SK-N-SH (cell line): ENCODE measurements around the gene CCDC61. TPM values are rescaled to one million over a fixed set of nuclear protein-coding genes. Genes with fewer than 3 reads are reported as not detected.

Source experiments
- CTCF ChIA-PET: fragments of 300-600, 350-600 bp; formaldehyde crosslinking; extraction: SDS; loops from one replicate; lab custom pipeline; 2021; lab: Yijun Ruan, JAX
- POLR2A ChIA-PET: fragments of 350-600 bp; sonication (Branson Sonifier 250); formaldehyde crosslinking; extraction: SDS; loops from one replicate; lab custom pipeline; 2020; ENCODE audit warnings: antibody characterized with exemption, inconsistent platforms; lab: Yijun Ruan, JAX
- DNase-seq: peaks from one replicate; pipeline ENCODE4 v3.0.0; 2012
- H2AFZ ChIP-seq: fragments of 200-600 bp; sonication (generic); 2 replicates; pipeline ENCODE4 v1.8.1; 2016; ENCODE audit warnings: antibody characterized with exemption, mild to moderate bottlenecking, low read depth
- H3F3A ChIP-seq: fragments of 200-600 bp; sonication (generic); replicated peaks from 2 replicates; pipeline ENCODE3; 2016; ENCODE audit warnings: antibody characterized with exemption, mild to moderate bottlenecking; ENCODE audit not compliant: insufficient read depth
- H3K27ac ChIP-seq, 2 experiments: fragments of 200-500 bp in 1 of 2; fragments of 200-600 bp in 1 of 2; sonication (Bioruptor generic) in 1 of 2; sonication (generic), shearing (Covaris generic) in 1 of 2; 2 replicates each; pipeline versions ENCODE4 v1.5.1 to v1.6.1; 2014 to 2016; ENCODE audit warnings: low read depth in 2 of 2, inconsistent platforms in 1 of 2, low read length in 1 of 2, mild to moderate bottlenecking in 1 of 2, mixed read lengths in 1 of 2
- H3K27me3 ChIP-seq: fragments of 200-600 bp; sonication (generic), shearing (Covaris generic); 2 replicates; pipeline ENCODE4 v1.6.1; 2016; ENCODE audit warnings: mixed run types; ENCODE audit not compliant: insufficient read depth
- H3K36me3 ChIP-seq, 2 experiments: fragments of 200-500 bp in 1 of 2; fragments of 200-600 bp in 1 of 2; sonication (Bioruptor generic) in 1 of 2; sonication (generic) in 1 of 2; replicated peaks in 1 of 2; 2 replicates each; pipeline versions ENCODE3 to v1.5.1; 2014 to 2016; ENCODE audit warnings: low read length in 1 of 2, mild to moderate bottlenecking in 1 of 2; ENCODE audit not compliant: insufficient read depth in 2 of 2, control insufficient read depth in 1 of 2
- H3K4me1 ChIP-seq, 2 experiments: fragments of 200-500 bp in 1 of 2; fragments of 200-600 bp in 1 of 2; sonication (Bioruptor generic) in 1 of 2; sonication (generic), shearing (Covaris generic) in 1 of 2; 2 replicates each; pipeline versions ENCODE4 v1.5.1 to v1.6.1; 2014 to 2016; ENCODE audit warnings: low read depth in 1 of 2, low read length in 1 of 2, mixed run types in 1 of 2; ENCODE audit not compliant: insufficient read depth in 2 of 2, control insufficient read depth in 1 of 2
- H3K4me2 ChIP-seq: fragments of 200-600 bp; sonication (generic), shearing (Covaris generic); 2 replicates; pipeline ENCODE4 v1.6.1; 2017; ENCODE audit warnings: mixed run types
- H3K4me3 ChIP-seq, 2 experiments: fragments of 200-500 bp in 1 of 2; fragments of 200-600 bp in 1 of 2; sonication (Bioruptor generic) in 1 of 2; sonication (generic), shearing (Covaris generic) in 1 of 2; 2 replicates each; pipeline versions ENCODE4 v1.5.1 to v1.8.1; 2014 to 2016; ENCODE audit warnings: low read depth in 2 of 2, inconsistent platforms in 1 of 2, low read length in 1 of 2, mild to moderate bottlenecking in 1 of 2, mixed read lengths in 1 of 2, moderate library complexity in 1 of 2
- H3K79me2 ChIP-seq: fragments of 200-600 bp; sonication (generic); 2 replicates; pipeline ENCODE4 v1.8.1; 2017; ENCODE audit warnings: mild to moderate bottlenecking; ENCODE audit not compliant: insufficient read depth
- H3K9ac ChIP-seq: fragments of 200-600 bp; sonication (generic); 2 replicates; pipeline ENCODE4 v1.6.1; 2017; ENCODE audit warnings: mixed run types
- H3K9me2 ChIP-seq: fragments of 200-600 bp; sonication (generic); 2 replicates; pipeline ENCODE4 v1.6.1; 2017; ENCODE audit warnings: mixed run types
- H3K9me3 ChIP-seq: fragments of 200-600 bp; sonication (generic); 2 replicates; pipeline ENCODE4 v1.6.1; 2017; ENCODE audit warnings: mixed run types, mild to moderate bottlenecking, moderate library complexity
- H4K20me1 ChIP-seq: fragments of 200-600 bp; sonication (generic); 2 replicates; pipeline ENCODE4 v1.6.1; 2017; ENCODE audit warnings: mild to moderate bottlenecking, mixed run types; ENCODE audit not compliant: insufficient read depth
- CTCF ChIP-seq: fragments of 200-600 bp; sonication (generic); IDR thresholded peaks from 2 replicates; pipeline ENCODE4 v1.6.1; 2017; ENCODE audit warnings: antibody characterized with exemption, mild to moderate bottlenecking, moderate library complexity
- ELF1 ChIP-seq: IDR thresholded peaks from 2 replicates; pipeline ENCODE4 v1.4.0; 2012
- EP300 ChIP-seq, 2 experiments: IDR thresholded peaks; 2 replicates each; pipeline versions ENCODE4 v1.4.0 to v1.6.1; 2012; ENCODE audit warnings: borderline replicate concordance in 1 of 2, low read depth in 1 of 2, low read length in 1 of 2
- FOXJ3 ChIP-seq: sonication (generic); formaldehyde crosslinking; IDR thresholded peaks from 2 replicates; pipeline ENCODE4 v1.5.1; 2020; ENCODE audit warnings: mild to moderate bottlenecking, missing genetic modification reagents
- GATA2 ChIP-seq: sonication (generic); formaldehyde crosslinking; IDR thresholded peaks from 2 replicates; pipeline ENCODE4 v1.5.0; 2020; ENCODE audit warnings: mild to moderate bottlenecking, missing genetic modification reagents
- JUND ChIP-seq: IDR thresholded peaks from 2 replicates; pipeline ENCODE4 v1.4.0; 2012
- NFIC ChIP-seq: IDR thresholded peaks from 2 replicates; pipeline ENCODE4 v1.4.0; 2012; ENCODE audit warnings: borderline replicate concordance
- NRF1 ChIP-seq: IDR thresholded peaks from 2 replicates; pipeline ENCODE4 v1.6.1; 2012; ENCODE audit warnings: low read depth, mild to moderate bottlenecking, low read length
- PBX3 ChIP-seq: IDR thresholded peaks from 2 replicates; pipeline ENCODE4; 2012
- POLR2AphosphoS5 ChIP-seq: IDR thresholded peaks from 2 replicates; pipeline ENCODE4 v1.6.1; 2012; ENCODE audit warnings: low read depth, low read length
- RCOR1 ChIP-seq: fragments of 150-350 bp; IDR thresholded peaks from 2 replicates; pipeline ENCODE4 v1.6.1; 2017; ENCODE audit warnings: antibody characterized with exemption, low read length
- SIN3A ChIP-seq: IDR thresholded peaks from 2 replicates; pipeline ENCODE4 v1.6.1; 2012; ENCODE audit warnings: low read depth, mild to moderate bottlenecking, low read length, moderate library complexity, borderline replicate concordance
- TAF1 ChIP-seq: IDR thresholded peaks from 2 replicates; pipeline ENCODE4 v1.6.1; 2012; ENCODE audit warnings: low read depth, mild to moderate bottlenecking, low read length, moderate library complexity, borderline replicate concordance
- TCF12 ChIP-seq: IDR thresholded peaks from 2 replicates; pipeline ENCODE4 v1.4.0; 2012
- TEAD4 ChIP-seq: IDR thresholded peaks from 2 replicates; pipeline ENCODE4 v1.4.0; 2012; ENCODE audit warnings: mild to moderate bottlenecking, borderline replicate concordance; ENCODE audit not compliant: insufficient read depth
- WGBS: methylation state at CpG from one replicate; pipeline ENCODE4 v1.1.6; 2017; ENCODE audit warnings: low lambda C conversion rate; 5-methylcytosine and 5-hydroxymethylcytosine counted together
- polyA plus RNA-seq, 3 experiments: library from polyadenylated mRNA; depleted of rRNA; stranded (reverse); fragments of >200 nt; gene quantifications; 2 replicates each; pipeline ENCODE4 v1.2.3, GENCODE V29; 2012
- TF ChIP-seq, protein P1 (sequence below): IDR thresholded peaks from 2 replicates; pipeline ENCODE4 v1.6.1; 2012; ENCODE audit warnings: mild to moderate bottlenecking, low read depth, low read length, moderate library complexity
- TF ChIP-seq, protein P2 (sequence below): fragments of 150-350 bp; IDR thresholded peaks from 2 replicates; pipeline ENCODE4 v1.6.1; 2016; ENCODE audit warnings: mild to moderate bottlenecking, low read depth, low read length

Gene CCDC61
- polyA plus RNA-seq, 1 of the 3 experiments (the other 2 are of a cell fraction) = 6.8 TPM

DNA sequence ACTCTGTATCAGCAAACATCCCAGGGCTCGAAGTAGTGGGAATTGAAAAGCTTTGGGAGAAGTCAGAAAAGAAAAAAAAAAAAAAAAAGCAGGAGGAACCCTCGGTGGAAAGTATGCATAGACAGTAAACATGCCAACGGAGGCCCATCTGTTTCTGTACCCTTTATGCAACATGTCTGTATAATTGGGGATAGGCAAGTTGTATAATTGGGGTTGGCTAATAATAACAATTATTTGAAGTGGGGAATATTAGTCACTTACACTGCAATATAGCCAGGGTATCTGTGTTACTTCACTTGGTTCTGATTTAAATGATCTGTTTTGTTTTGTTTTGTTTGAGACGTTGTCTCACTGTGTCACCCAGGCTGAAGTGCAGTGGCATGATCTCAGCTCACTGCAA is 57.6 kb downstream of the CCDC61 start:
- H3K9me3 ChIP-seq = no peaks in the 10 kb centered on the region; the same call in 1 of the 2 replicates
- CTCF ChIA-PET = interaction anchor here (0.8 to 4.0 kb wide), 2 partner anchors 9 to 24 kb away, joined by 3 to 19 read pairs; no protein-coding TSS in a partner anchor
- H3K4me1 ChIP-seq = no peaks in the 10 kb centered on the region
- H3K4me2 ChIP-seq = no peak overlapping the region
- no peaks in the 10 kb centered on the region for H3K9me2 ChIP-seq
- POLR2A ChIA-PET = no interaction called here
- no peak overlapping the region for H3K9ac ChIP-seq
- H4K20me1 ChIP-seq = no peaks in the 10 kb centered on the region
- no peaks in the 10 kb centered on the region for H3F3A ChIP-seq
- no peak for TF ChIP-seq ELF1
- TF ChIP-seq JUND = no peak
- TF ChIP-seq RCOR1 = no peak
- no peak for TF ChIP-seq TAF1
- TF ChIP-seq NFIC = no peak
- no peak for TF ChIP-seq GATA2 (CRISPR knock-in tag)
- no peaks in the 10 kb centered on the region for H3K36me3 ChIP-seq
- H2AFZ ChIP-seq = no peak overlapping the region
- no peak for DNase-seq
- no peaks in the 10 kb centered on the region for H3K79me2 ChIP-seq
- 4% methylated on average over 4 of the region's 4 CpGs for WGBS
- no peak overlapping the region for H3K4me3 ChIP-seq
- H3K27ac ChIP-seq = no peak overlapping the region
- peaks cover 85% of the 10 kb centered on the region; the same call in 1 of the 2 replicates for H3K27me3 ChIP-seq

GRCh38 chr19:46056536-46056935 is 61.3 kb downstream of the CCDC61 start:
- Histone ChIP-seq H3K36me3 (no peaks in the 10 kb centered on the region), H3K27ac (no peak overlapping the region), H4K20me1 (no peaks in the 10 kb centered on the region), H3F3A (no peaks in the 10 kb centered on the region), H3K4me3 (no peak overlapping the region), H3K9me2 (no peaks in the 10 kb centered on the region), H3K27me3 (peaks cover 64% of the 10 kb centered on the region; the same call in 1 of the 2 replicates), H2AFZ (no peak overlapping the region), H3K4me2 (no peak overlapping the region), H3K9me3 (peaks cover 15% of the 10 kb centered on the region; the same call in 1 of the 2 replicates), H3K4me1 (no peaks in the 10 kb centered on the region), H3K9ac (no peak overlapping the region), H3K79me2 (no peaks in the 10 kb centered on the region)
- POLR2A ChIA-PET = no interaction called here
- TF ChIP-seq RCOR1 (no peak), CTCF (no peak), POLR2AphosphoS5 (no peak), NRF1 (no peak), SIN3A (no peak), TCF12 (no peak), PBX3 (no peak), NFIC (no peak), GATA2 (CRISPR knock-in tag) (no peak), TEAD4 (no peak), EP300 (IDR thresholded peaks at IDR 0.05; ENCODE audit: borderline replicate concordance in 1 of 2, low read depth in 1 of 2, low read length in 1 of 2) (no peak), FOXJ3 (CRISPR knock-in tag) (no peak)
- TF ChIP-seq, protein P1, sequence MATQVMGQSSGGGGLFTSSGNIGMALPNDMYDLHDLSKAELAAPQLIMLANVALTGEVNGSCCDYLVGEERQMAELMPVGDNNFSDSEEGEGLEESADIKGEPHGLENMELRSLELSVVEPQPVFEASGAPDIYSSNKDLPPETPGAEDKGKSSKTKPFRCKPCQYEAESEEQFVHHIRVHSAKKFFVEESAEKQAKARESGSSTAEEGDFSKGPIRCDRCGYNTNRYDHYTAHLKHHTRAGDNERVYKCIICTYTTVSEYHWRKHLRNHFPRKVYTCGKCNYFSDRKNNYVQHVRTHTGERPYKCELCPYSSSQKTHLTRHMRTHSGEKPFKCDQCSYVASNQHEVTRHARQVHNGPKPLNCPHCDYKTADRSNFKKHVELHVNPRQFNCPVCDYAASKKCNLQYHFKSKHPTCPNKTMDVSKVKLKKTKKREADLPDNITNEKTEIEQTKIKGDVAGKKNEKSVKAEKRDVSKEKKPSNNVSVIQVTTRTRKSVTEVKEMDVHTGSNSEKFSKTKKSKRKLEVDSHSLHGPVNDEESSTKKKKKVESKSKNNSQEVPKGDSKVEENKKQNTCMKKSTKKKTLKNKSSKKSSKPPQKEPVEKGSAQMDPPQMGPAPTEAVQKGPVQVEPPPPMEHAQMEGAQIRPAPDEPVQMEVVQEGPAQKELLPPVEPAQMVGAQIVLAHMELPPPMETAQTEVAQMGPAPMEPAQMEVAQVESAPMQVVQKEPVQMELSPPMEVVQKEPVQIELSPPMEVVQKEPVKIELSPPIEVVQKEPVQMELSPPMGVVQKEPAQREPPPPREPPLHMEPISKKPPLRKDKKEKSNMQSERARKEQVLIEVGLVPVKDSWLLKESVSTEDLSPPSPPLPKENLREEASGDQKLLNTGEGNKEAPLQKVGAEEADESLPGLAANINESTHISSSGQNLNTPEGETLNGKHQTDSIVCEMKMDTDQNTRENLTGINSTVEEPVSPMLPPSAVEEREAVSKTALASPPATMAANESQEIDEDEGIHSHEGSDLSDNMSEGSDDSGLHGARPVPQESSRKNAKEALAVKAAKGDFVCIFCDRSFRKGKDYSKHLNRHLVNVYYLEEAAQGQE = no peak
- TF ChIP-seq, protein P2, sequence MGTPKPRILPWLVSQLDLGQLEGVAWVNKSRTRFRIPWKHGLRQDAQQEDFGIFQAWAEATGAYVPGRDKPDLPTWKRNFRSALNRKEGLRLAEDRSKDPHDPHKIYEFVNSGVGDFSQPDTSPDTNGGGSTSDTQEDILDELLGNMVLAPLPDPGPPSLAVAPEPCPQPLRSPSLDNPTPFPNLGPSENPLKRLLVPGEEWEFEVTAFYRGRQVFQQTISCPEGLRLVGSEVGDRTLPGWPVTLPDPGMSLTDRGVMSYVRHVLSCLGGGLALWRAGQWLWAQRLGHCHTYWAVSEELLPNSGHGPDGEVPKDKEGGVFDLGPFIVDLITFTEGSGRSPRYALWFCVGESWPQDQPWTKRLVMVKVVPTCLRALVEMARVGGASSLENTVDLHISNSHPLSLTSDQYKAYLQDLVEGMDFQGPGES = no peak
- CTCF ChIA-PET = interaction anchor here (0.9 to 1.9 kb wide), 3 partner anchors 21 to 39 kb away, joined by 3 read pairs; no protein-coding TSS in a partner anchor
- WGBS = 3% methylated on average over 4 of the region's 4 CpGs
- DNase-seq = no peak
